Left ventricle myocardium superior (tissue), 1 donor: ENCODE data around the gene ZNF609. TPM values are rescaled to one million over a fixed set of nuclear protein-coding genes. Genes with fewer than 3 reads are reported as not detected.
"Not testable (repeated sequence)": the region's sequence is repeated elsewhere in the genome, so short reads cannot be mapped to it uniquely, and the experiment has no call there.

Source experiments
- ATAC-seq: fragments of 200-7000 bp; cut with Tn5 transposase; one replicate; pipeline ENCODE4 v1.9.1; 2020; ENCODE audit warnings: mild to moderate bottlenecking, moderate library complexity
- DNase-seq: peaks from one replicate; pipeline ENCODE4 v3.0.0-alpha.2; 2020
- intact Hi-C: fragments of 100-400 bp; cut with micrococcal nuclease; formaldehyde crosslinking; loops from one replicate; pipeline ENCODE4 v1.11.0; 2022
- total RNA-seq: library from RNA; stranded (reverse); fragmentation: NEBNext Ultra II Directional; extraction: Animal tissue kit (Norgen Biotek cat#: 25700); gene quantifications from one replicate; pipeline ENCODE4 v1.2.1, GENCODE V29; 2021
- donor health status: DM: no; HTN: yes; CAD: no; lungs with severe emphysema.

ZNF609 gene
- total RNA-seq, 1 donor from 2014 or later = 17.7 TPM

- ATAC-seq, intact Hi-C loops, DNase-seq: not testable (repeated sequence)
Observed at GRCh38 chr15:64607416-64607815, 147.0 kb downstream of the ZNF609 start.

DNA sequence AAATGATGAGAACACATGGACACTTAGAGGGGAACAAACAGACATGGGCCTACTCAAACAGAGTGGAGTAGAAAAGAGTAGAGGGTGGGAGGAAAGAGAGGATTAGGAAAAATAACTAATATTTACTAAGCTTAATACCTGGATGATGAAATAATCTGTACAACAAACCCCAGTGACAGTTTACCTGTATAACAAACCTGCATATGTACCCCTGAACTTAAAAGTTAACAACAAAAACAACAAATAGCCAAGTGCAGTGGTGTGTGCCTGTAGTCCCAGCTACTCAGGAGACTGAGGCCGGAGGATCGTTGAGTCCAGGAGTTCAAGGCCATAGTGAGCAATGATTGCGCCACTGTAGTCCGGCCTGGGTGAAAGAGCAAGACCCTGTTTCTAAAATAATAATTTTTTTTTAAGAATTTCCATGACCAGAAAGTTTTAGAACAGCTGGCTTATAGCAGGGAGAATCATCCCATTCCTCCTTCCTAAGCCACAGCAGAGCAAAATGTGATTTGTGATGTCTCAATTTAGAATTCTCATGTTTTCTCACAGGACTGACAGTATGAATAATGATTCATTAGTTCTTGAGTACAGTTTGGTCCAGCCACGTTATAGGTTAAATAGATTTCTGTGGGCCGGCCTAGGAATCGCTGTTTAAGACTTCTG is 150.0 kb downstream of the ZNF609 start:
- no peak for ATAC-seq
- DNase-seq = no peak

DNA sequence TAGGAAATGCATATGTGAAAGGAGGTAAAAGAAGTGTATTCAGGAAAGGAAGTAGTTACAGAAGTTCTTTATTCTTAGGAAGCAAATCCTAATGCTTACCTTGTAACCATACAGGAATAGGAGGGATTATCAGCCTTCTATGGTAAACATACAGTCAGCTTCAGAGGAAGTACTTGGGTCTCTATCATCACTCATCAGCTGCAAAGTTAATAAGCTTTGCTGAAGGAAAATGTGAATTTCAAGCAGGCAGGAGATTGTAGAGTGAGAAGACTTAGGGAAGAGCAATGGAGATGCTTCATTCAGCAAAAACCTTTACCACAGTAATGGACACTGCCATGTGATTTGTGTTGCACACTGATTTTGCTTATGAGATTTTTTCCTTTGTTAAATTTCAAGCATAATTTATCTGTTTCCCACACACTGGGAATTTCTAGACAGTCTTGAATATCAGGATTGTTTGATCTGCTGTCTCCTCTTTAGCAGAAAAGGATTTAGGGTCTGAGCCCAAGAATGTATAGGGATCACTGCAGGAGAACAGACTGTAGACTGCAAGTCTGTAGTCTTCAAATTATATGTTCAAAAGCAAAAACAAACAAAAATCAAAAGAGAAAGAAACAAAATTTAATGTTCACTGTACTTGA is 150.8 kb downstream of the ZNF609 start:
- no peak for DNase-seq
- intact Hi-C loops = no loop called here

More for the DNA sequence above, 150.0 kb downstream of the ZNF609 start:
- intact Hi-C loops = no loop called here

DNA sequence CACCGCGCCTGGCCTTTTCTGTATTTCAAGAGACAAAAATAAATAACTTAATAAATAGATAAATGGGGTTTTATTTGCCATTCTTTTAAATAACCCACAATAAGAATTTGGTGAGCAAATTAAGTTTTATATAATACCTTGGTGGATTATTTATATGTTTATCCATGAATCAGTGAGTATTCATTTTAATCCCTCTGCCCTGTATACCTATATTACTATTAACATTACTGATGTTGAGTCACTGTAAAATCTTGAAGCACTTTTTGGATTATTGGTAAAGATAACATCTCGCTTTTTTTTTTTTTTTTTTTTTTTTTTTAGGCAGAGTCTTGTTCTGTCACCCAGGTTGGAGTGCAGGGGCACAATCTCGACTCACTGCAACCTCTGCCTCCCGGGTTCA is 154.1 kb downstream of the ZNF609 start:
- no peak for ATAC-seq
- no peak for DNase-seq
- intact Hi-C loops = no loop called here

More for the DNA sequence above, 150.8 kb downstream of the ZNF609 start:
- ATAC-seq = no peak

DNA sequence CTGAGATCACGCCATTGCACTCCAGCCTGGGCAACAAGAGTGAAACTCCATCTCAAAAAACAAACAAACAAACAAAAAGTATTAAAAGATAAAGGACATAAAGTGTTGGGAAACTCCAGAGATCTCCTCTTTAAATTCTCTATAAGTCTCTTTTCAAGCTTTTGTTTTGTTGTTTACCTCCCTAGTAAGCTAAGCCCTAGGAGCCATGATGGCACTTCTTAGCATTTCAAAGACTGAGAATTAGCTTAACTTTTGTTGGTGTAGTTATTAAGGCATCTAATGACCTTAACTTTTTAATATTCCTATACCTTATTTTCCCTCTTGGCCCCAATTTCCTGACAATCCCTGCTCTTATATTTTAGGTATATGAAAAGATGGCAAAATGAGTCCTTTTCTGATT is 157.3 kb downstream of the ZNF609 start:
- ATAC-seq (no peak), DNase-seq (no peak)
- intact Hi-C loops = no loop called here

DNA sequence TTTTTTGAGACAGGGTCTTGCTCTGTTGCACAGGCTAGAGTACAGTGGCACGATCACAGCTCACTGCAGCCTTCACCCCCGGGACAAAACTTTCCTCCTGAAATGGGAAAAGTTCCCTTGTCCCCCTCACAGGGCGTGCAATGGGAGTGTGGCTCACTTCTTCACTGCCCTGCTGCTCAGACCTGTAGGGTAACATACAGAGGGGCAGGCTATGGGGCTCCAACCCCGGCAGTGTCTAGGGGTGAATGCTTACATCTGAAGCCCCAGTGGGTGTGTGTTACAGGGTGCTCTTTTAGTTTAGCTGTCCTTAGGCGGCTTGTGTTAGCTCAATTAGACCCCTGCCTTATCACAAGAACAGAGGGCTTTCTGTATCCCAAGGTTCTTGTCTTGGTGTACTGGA is 157.8 kb downstream of the ZNF609 start:
- ATAC-seq = no peak
- DNase-seq = no peak
- intact Hi-C loops = no loop called here

- ATAC-seq = no peak
- DNase-seq = no peak
- intact Hi-C loops = no loop called here
Observed at GRCh38 chr15:64618540-64618939, 158.2 kb downstream of the ZNF609 start.

- intact Hi-C loops = no loop called here
- DNase-seq (no peak), ATAC-seq (no peak)
Observed at GRCh38 chr15:64619880-64620839, 159.8 kb downstream of the ZNF609 start.

DNA sequence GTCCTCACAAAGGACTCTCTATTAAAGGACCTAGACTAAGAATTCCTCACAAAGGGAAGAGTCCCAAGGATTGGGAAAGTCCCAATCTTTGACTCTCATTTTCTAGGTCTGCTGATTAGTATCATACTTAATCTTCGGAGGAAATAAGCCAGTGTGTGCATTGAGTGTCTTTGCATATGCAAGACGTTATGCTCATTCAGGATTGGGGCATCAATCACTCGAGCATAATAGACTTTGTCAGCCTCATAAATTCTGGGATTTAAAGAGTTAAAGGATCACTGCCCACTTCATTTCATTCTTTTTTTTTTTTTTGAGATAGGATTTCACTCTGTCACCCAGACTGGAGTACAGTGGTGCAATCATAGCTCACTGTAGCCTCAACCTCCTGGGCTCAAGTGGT is 160.7 kb downstream of the ZNF609 start:
- DNase-seq = no peak
- ATAC-seq = no peak
- intact Hi-C loops = no loop called here

DNA sequence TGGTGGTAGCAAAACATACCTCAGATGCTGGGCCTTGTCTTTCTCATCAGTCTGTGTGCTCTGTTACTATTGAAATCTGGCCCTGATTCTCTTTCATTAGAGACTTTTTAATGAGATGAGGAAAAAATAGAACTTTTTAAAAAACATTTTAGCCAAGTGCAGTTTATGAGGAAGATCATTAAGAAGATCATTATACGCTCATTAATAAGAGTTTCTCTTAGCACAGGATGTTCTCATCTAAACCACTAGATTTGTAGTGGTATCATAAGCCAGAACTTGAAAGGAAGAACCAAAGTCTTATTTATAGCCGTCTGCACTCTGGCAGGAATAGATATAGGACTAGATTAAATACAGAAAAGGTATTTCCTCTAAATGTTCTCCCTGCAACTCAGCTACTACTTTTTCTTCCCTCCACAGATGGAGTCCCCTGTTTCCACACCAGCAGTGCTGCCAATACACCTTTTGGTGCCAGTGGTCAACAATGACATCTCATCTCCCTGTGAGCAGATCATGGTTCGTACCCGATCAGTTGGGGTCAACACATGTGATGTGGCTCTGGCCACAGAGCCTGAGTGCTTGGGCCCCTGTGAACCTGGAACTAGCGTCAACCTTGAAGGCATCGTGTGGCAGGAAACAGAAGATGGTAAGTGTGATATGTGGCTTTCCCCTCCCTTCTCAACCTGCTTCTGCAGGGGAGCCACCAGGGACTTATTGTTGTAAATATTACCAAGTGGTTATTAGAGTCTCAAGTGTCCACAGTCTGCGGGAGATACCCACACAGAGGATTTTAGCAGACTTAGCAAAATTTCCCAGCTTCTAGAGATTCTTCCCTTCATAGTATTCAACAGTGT is 162.3 kb downstream of the ZNF609 start:
- DNase-seq = no peak
- peak; percentile 21 for ATAC-seq
- intact Hi-C loops = no loop called here

- no peak for DNase-seq
- ATAC-seq = no peak
Observed at GRCh38 chr15:64623347-64623996, 163.1 kb downstream of the ZNF609 start.

DNA sequence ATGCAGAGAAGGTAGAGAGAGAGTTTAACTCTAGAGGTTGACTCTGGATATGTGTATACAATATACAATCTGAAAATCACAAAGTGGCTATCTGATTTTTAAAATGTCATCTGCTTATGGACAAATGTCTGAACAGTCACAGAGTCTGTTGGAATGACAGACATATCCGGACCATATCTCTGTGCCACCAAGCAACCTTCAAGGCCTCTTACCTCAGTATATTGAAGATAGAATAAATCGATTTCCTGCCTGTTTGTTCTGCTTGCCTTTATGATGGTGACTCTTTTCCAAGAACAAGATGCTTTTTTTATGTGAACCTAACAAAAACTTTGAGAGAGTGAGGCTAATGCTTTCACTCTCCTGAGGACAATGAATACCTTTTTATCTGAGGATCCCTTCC is 163.9 kb downstream of the ZNF609 start:
- ATAC-seq (no peak), DNase-seq (no peak)
- intact Hi-C loops = no loop called here

More at GRCh38 chr15:64623347-64623996, 163.1 kb downstream of the ZNF609 start:
- intact Hi-C loops = no loop called here

- ATAC-seq (no peak), DNase-seq (no peak)
- intact Hi-C loops = no loop called here
Observed at GRCh38 chr15:64629063-64629462, 168.7 kb downstream of the ZNF609 start.

- no peak for ATAC-seq
- no peak for DNase-seq
- intact Hi-C loops = no loop called here
Observed at GRCh38 chr15:64630396-64631107, 170.2 kb downstream of the ZNF609 start.

GRCh38 chr15:64632639-64633038 is 172.3 kb downstream of the ZNF609 start:
- intact Hi-C loops, DNase-seq, ATAC-seq: not testable (repeated sequence)

GRCh38 chr15:64633332-64633731 is 173.0 kb downstream of the ZNF609 start:
- no peak for ATAC-seq
- intact Hi-C loops = no loop called here

DNA sequence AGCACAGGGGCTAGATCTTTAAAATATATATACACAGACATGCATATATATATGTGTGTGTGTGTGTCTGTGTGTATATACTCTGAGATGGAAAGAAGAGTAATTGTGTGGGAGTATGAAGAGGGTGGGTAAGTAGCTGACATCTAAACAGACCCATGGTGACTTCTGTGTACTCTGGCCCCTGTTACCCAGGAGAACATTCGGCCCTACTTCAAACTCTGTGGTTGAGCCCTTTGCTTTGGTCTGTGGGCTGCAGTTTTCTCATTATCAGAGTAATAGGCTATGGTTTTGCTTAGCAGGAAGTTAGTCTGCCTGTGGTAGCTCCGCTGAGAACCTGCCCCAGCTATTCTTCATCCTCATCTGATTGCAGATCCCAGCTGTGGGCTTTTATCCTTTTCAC is 173.6 kb downstream of the ZNF609 start:
- DNase-seq = no peak
- intact Hi-C loops = no loop called here
- ATAC-seq = no peak

More at GRCh38 chr15:64633332-64633731, 173.0 kb downstream of the ZNF609 start:
- DNase-seq = no peak
